Suprapubic skin (tissue), 4 donors: ENCODE measurements around the gene SVIL.

Experiments used
- CTCF ChIP-seq, 2 donors: fragments of 200-600 bp in 1 of 2; fragments of 450-650 bp in 1 of 2; sonication (generic) in 1 of 2; IDR thresholded peaks; one replicate each; pipeline ENCODE4 v1.5.1; 2016 to 2019; ENCODE audit warnings: antibody characterized with exemption in 2 of 2, mild to moderate bottlenecking in 1 of 2, moderate library complexity in 1 of 2
- EP300 ChIP-seq: sonication (generic); formaldehyde crosslinking; IDR thresholded peaks from one replicate; pipeline ENCODE4 v1.6.1; 2017; ENCODE audit warnings: antibody characterized with exemption
- POLR2A ChIP-seq, 2 donors: fragments of 450-650 bp; IDR thresholded peaks; one replicate each; pipeline ENCODE4 v1.6.1; 2017; ENCODE audit warnings: antibody characterized with exemption in 2 of 2, mild to moderate bottlenecking in 2 of 2, moderate library complexity in 2 of 2
- POLR2AphosphoS5 ChIP-seq, 3 donors: sonication (generic); formaldehyde crosslinking; IDR thresholded peaks; one replicate each; pipeline ENCODE4 v1.6.1; 2017; ENCODE audit warnings: antibody characterized with exemption in 3 of 3

GRCh38 chr10:29621161-29621560, 13.6 kb downstream of the SVIL start:
- no peak for TF ChIP-seq POLR2A (IDR thresholded peaks at IDR 0.05)
- TF ChIP-seq EP300 = peak; percentile 57
- TF ChIP-seq POLR2AphosphoS5 (IDR thresholded peaks at IDR 0.05) = no peak
- no peak for TF ChIP-seq CTCF (IDR thresholded peaks at IDR 0.05)
